Osteocyte (in vitro differentiated cells): ENCODE results near the gene CPA4. TPM values are rescaled to one million over a fixed set of nuclear protein-coding genes. Genes with fewer than 3 reads are reported as not detected.

Source experiments
- DNase-seq: peaks from one replicate; pipeline ENCODE4 v3.0.0; 2021; ENCODE audit warnings: mixed read lengths; ENCODE audit not compliant: unreplicated experiment; ENCODE audit errors: extremely low spot score
- H3K27ac Mint-ChIP-seq: one replicate; pipeline ENCODE4 v1.8.0; 2021; ENCODE audit warnings: mild to moderate bottlenecking, mixed read lengths; ENCODE audit not compliant: unreplicated experiment
- H3K27me3 Mint-ChIP-seq: one replicate; pipeline ENCODE4 v1.8.0; 2021; ENCODE audit warnings: mixed read lengths; ENCODE audit not compliant: unreplicated experiment
- H3K36me3 Mint-ChIP-seq: one replicate; pipeline ENCODE4 v1.8.0; 2021; ENCODE audit warnings: mixed read lengths; ENCODE audit not compliant: unreplicated experiment
- H3K4me1 Mint-ChIP-seq: one replicate; pipeline ENCODE4 v1.8.0; 2021; ENCODE audit warnings: mixed read lengths; ENCODE audit not compliant: unreplicated experiment
- H3K4me3 Mint-ChIP-seq: one replicate; pipeline ENCODE4 v1.8.0; 2021; ENCODE audit warnings: mild to moderate bottlenecking, moderate library complexity, mixed read lengths; ENCODE audit not compliant: unreplicated experiment
- H3K9me3 Mint-ChIP-seq: one replicate; pipeline ENCODE4 v1.8.0; 2021; ENCODE audit warnings: mixed read lengths; ENCODE audit not compliant: unreplicated experiment
- CTCF ChIP-seq: fragments of 200-600 bp; sonication (generic); IDR thresholded peaks from 2 replicates; pipeline ENCODE4 v1.5.0; 2021; ENCODE audit warnings: antibody characterized with exemption, mild to moderate bottlenecking, moderate library complexity
- total RNA-seq: library from RNA; stranded (reverse); gene quantifications from 2 replicates; pipeline ENCODE4 v1.2.1, GENCODE V29; 2021

The CPA4 gene
- total RNA-seq, 1 donor from 2014 or later = 23.6 TPM

GRCh38 chr7:130350945-130351790, 58.2 kb downstream of the CPA4 start:
- H3K9me3 Mint-ChIP-seq = no peaks in the 10 kb centered on the region
- peak overlapping the region; percentile 90 for H3K27ac Mint-ChIP-seq
- no peak for TF ChIP-seq CTCF
- H3K36me3 Mint-ChIP-seq = no peaks in the 10 kb centered on the region
- H3K4me3 Mint-ChIP-seq = peak overlapping the region; percentile 10
- no peaks in the 10 kb centered on the region for H3K27me3 Mint-ChIP-seq
- DNase-seq = no peak
- H3K4me1 Mint-ChIP-seq = peaks cover 61% of the 10 kb centered on the region

- no peak overlapping the region for H3K4me3 Mint-ChIP-seq
- H3K27me3 Mint-ChIP-seq = no peaks in the 10 kb centered on the region
- TF ChIP-seq CTCF = no peak
- H3K36me3 Mint-ChIP-seq = no peaks in the 10 kb centered on the region
- H3K9me3 Mint-ChIP-seq = no peaks in the 10 kb centered on the region
- no peak for DNase-seq
- peaks cover 64% of the 10 kb centered on the region for H3K4me1 Mint-ChIP-seq
- peak overlapping the region; percentile 90 for H3K27ac Mint-ChIP-seq
These were observed 58.8 kb downstream of the CPA4 start for GRCh38 chr7:130351791-130352090.

- peaks cover 71% of the 10 kb centered on the region for H3K4me1 Mint-ChIP-seq
- H3K36me3 Mint-ChIP-seq = no peaks in the 10 kb centered on the region
- H3K4me3 Mint-ChIP-seq = no peak overlapping the region
- no peak for DNase-seq
- no peak for TF ChIP-seq CTCF
- no peaks in the 10 kb centered on the region for H3K27me3 Mint-ChIP-seq
- peak overlapping the region; percentile 90 for H3K27ac Mint-ChIP-seq
- H3K9me3 Mint-ChIP-seq = no peaks in the 10 kb centered on the region
These were observed 59.5 kb downstream of the CPA4 start for GRCh38 chr7:130352194-130353074.

- no peak for TF ChIP-seq CTCF
- Mint-ChIP-seq H3K27me3 (no peaks in the 10 kb centered on the region), H3K4me1 (peaks cover 74% of the 10 kb centered on the region), H3K36me3 (no peaks in the 10 kb centered on the region), H3K4me3 (no peak overlapping the region), H3K27ac (peak overlapping the region; percentile 90), H3K9me3 (no peaks in the 10 kb centered on the region)
- DNase-seq = no peak
These were observed 60.2 kb downstream of the CPA4 start for GRCh38 chr7:130353196-130353595.
